Heart left ventricle (tissue), 13 donors: Measurements from ENCODE around the gene CENPM.

Experiments
- CTCF ChIP-seq, 12 donors: fragments of 200-600 bp; sonication (generic) in 4 of 12; IDR thresholded peaks; one replicate each; pipeline versions ENCODE4 v1.5.0 to v1.8.0; 2018 to 2022; ENCODE audit warnings: antibody characterized with exemption in 12 of 12, mild to moderate bottlenecking in 5 of 12
- POLR2A ChIP-seq, 2 donors: fragments of 450-650 bp; IDR thresholded peaks; one replicate each; pipeline ENCODE4 v1.6.1; 2017; ENCODE audit warnings: antibody characterized with exemption in 2 of 2, mild to moderate bottlenecking in 2 of 2, moderate library complexity in 2 of 2
- donor health status: ischemic (EF 13 %, LVEDD 7.1; RV severe dilation, severe dysfunction).
- donor health status: DM: no; HTN: yes; CAD: no.
- donor health status: DM: no; HTN: no; CAD: no.
- donor health status: ischemic (EF 25% LVEDD 6.9; RV normal size, moderate dysfunction).
- donor health status: ischemic (EF 25% LVEDD 5.7; RV mildly dilated, moderate dysfunction).
- donor health status: ischemic (EF 35%, LVEDD 5.7; RV mildly dilated, moderate dysfunction).
- donor health status: nonischemic (EF 11% LVEDD 7.7; RV severe dilation, severe dysfunction).
- donor health status: DM: yes; HTN: yes; CAD: no.
- donor health status: PGD.
- donor health status: ischemic (EF 29% LVEDD 5.4; RV normal size, mild dysfunction).
- donor health status: nonischemic (EF 23%, LVEDD 6.1; RV moderate dilation, normal function).

GRCh38 chr22:41982865-41983264 is 35.9 kb upstream of the CENPM start:
- TF ChIP-seq POLR2A (IDR thresholded peaks at IDR 0.05) (no peak), CTCF (IDR thresholded peaks at IDR 0.05) (no peak)
